MCF 10A (cell line): ENCODE data around the gene PTPN13. TPM values are rescaled to one million over a fixed set of nuclear protein-coding genes. Genes with fewer than 3 reads are reported as not detected.

Experiments
- BruUV-seq: library from RNA; stranded (reverse); fragments of 400-500 nt; replicated peaks from 2 replicates; lab custom pipeline; 2021; lab: Mats Ljungman, UMichigan
- CTCF ChIA-PET: fragments of 300-600 bp; sonication (Branson Sonifier 250); formaldehyde crosslinking; extraction: SDS; loops from one replicate; lab custom pipeline; 2021; ENCODE audit warnings: antibody characterized with exemption, inconsistent platforms; lab: Yijun Ruan, JAX
- POLR2A ChIA-PET: fragments of 300-600, 350-650 bp; sonication (Branson Sonifier 250); formaldehyde crosslinking; extraction: SDS; loops from one replicate; lab custom pipeline; 2020; ENCODE audit warnings: antibody characterized with exemption, inconsistent platforms; lab: Yijun Ruan, JAX
- DNase-seq: peaks from one replicate; pipeline ENCODE4 v3.0.0-alpha.2; 2018; ENCODE audit not compliant: unreplicated experiment
- H3K27ac Mint-ChIP-seq: one replicate; pipeline ENCODE4 v1.8.0; 2022; ENCODE audit warnings: mild to moderate bottlenecking, low read depth, mixed read lengths; ENCODE audit not compliant: unreplicated experiment
- H3K27me3 Mint-ChIP-seq: one replicate; pipeline ENCODE4 v1.8.0; 2022; ENCODE audit warnings: mixed read lengths; ENCODE audit not compliant: insufficient read depth, unreplicated experiment
- H3K36me3 Mint-ChIP-seq: one replicate; pipeline ENCODE4 v1.8.0; 2022; ENCODE audit warnings: mild to moderate bottlenecking, moderate library complexity, mixed read lengths; ENCODE audit not compliant: insufficient read depth, unreplicated experiment
- H3K4me1 Mint-ChIP-seq: one replicate; pipeline ENCODE4 v1.8.0; 2022; ENCODE audit warnings: mixed read lengths; ENCODE audit not compliant: insufficient read depth, unreplicated experiment
- H3K4me3 Mint-ChIP-seq: one replicate; pipeline ENCODE4 v1.8.0; 2022; ENCODE audit warnings: mild to moderate bottlenecking, moderate library complexity, mixed read lengths; ENCODE audit not compliant: unreplicated experiment
- H3K9me3 Mint-ChIP-seq: one replicate; pipeline ENCODE4 v1.8.0; 2022; ENCODE audit warnings: mixed read lengths; ENCODE audit not compliant: unreplicated experiment
- CTCF ChIP-seq: fragments of 200-600 bp; IDR thresholded peaks from one replicate; pipeline ENCODE4 v1.8.0; 2022; ENCODE audit warnings: antibody characterized with exemption, mild to moderate bottlenecking; ENCODE audit not compliant: unreplicated experiment
- intact Hi-C: fragments of 100-400 bp; cut with micrococcal nuclease; formaldehyde crosslinking; loops from 2 replicates; pipeline ENCODE4 v1.14.1; 2022
- total RNA-seq: library from RNA; stranded (reverse); gene quantifications from 2 replicates; pipeline ENCODE4 v1.2.3, GENCODE V29; 2022

Gene PTPN13
- total RNA-seq, 1 experiment from 2014 or later, result 28.3 TPM

DNA sequence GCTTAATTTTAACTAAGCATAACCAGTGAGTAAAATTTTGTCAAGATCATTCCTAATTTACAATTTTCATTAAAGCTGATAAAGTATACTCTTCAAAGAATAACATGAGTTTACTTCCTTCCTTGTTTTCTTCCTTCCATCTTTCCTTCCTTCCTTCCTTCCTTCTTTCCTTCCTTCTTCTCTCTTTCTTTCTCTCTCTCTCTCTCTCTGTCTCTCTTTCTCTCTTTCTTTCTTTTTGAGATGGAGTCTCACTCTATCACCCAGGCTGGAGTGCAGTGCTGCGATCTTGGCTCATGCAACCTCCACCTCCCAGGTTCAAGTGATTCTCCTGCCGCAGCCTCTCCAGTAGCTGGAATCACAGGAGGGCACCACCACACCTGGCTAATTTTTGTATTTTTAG, 42.7 kb upstream of the PTPN13 start:
- Mint-ChIP-seq H3K4me3 (no peak overlapping the region), H3K27me3 (no peaks in the 10 kb centered on the region), H3K36me3 (peaks cover 5% of the 10 kb centered on the region), H3K4me1 (peaks cover 21% of the 10 kb centered on the region), H3K27ac (no peak overlapping the region), H3K9me3 (no peaks in the 10 kb centered on the region)
- intact Hi-C loops, result no loop called here
- BruUV-seq, result no TSS peak
- no peak for DNase-seq
- CTCF ChIA-PET, result no interaction called here
- POLR2A ChIA-PET, result interaction anchor here (0.7 to 2.1 kb wide), 2 partner anchors 18 to 30 kb away, joined by 3 to 6 read pairs; no protein-coding TSS in a partner anchor
- no peak for TF ChIP-seq CTCF

DNA sequence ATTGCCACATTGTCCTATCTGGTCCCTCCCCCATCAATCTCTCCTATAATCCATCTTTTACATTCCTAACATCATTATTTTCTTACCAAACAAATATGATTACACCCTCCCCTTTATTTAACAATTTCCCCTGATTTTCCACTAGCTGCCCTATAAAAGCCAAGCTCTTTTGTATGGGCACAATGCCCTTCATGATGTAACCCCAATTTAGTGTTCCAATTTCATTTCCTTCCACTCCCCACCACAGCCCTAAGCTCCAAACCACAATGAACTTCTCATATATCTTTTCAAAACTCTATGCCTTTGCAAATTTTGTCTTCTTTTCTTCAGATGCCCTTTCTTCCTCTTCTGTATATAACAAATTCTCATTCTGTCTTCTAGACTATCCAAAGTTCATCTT, 39.5 kb upstream of the PTPN13 start:
- CTCF ChIA-PET, result interaction anchor here (0.5 to 0.6 kb wide), 2 partner anchors 58 to 100 kb away, joined by 3 read pairs; no protein-coding TSS in a partner anchor
- no TSS peak for BruUV-seq
- no peak overlapping the region for H3K27ac Mint-ChIP-seq
- no peaks in the 10 kb centered on the region for H3K9me3 Mint-ChIP-seq
- POLR2A ChIA-PET, result interaction anchor here (3.4 kb wide), 1 partner anchor 40 kb away, joined by 25 read pairs; the partner anchor contains the start of gene PTPN13
- H3K36me3 Mint-ChIP-seq, result peaks cover 5% of the 10 kb centered on the region
- H3K4me1 Mint-ChIP-seq, result peaks cover 27% of the 10 kb centered on the region
- no peak overlapping the region for H3K4me3 Mint-ChIP-seq
- TF ChIP-seq CTCF, result no peak
- H3K27me3 Mint-ChIP-seq, result no peaks in the 10 kb centered on the region
- intact Hi-C loops, result loop anchor here (5.0 kb wide), 1 partner anchor 38 kb away; the partner anchor contains the start of gene PTPN13
- DNase-seq, result no peak

DNA sequence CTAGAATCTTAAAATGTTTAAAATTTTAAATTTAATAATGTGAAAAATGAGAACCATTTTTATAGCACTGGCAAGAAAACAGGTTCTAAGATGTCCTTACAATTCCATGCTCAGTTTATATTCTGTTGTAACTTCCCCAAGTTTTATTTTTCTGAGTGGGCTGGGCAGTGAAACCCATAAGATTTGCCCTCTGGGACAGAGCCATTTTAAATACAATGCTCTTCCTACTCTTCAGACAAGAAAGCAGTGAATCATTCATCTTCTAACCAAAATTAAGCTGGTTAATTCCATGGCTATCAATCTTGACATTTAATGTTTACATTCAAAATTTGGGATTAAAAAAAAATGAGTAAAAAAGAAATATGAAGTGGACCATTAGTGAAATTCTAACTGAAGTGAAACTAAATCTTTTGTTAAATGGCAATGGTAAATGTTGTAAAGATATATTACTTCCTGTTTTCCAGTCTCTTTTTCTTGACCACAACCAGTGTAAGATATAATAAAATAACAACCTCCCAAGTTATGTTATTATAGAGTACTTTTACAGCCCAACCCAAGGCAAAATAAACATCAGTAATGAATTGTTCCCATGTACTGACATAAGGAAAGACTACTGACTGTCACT, 37.2 kb upstream of the PTPN13 start:
- DNase-seq, result peak; percentile 34
- TF ChIP-seq CTCF, result no peak
- H3K27ac Mint-ChIP-seq, result peak overlapping the region; percentile 97
- BruUV-seq, result TSS peak; percentile 56
- H3K36me3 Mint-ChIP-seq, result peaks cover 5% of the 10 kb centered on the region
- ChIA-PET CTCF (no interaction called here), POLR2A (interaction anchor here (0.7 to 3.4 kb wide), 2 partner anchors 38 to 56 kb away, joined by 3 to 25 read pairs; partner anchors contain the start of gene PTPN13)
- peak overlapping the region; percentile 8 for H3K4me3 Mint-ChIP-seq
- H3K4me1 Mint-ChIP-seq, result peaks cover 27% of the 10 kb centered on the region
- intact Hi-C loops, result loop anchor here (5.0 kb wide), 1 partner anchor 35 kb away; the partner anchor contains the start of gene PTPN13
- no peaks in the 10 kb centered on the region for H3K27me3 Mint-ChIP-seq
- H3K9me3 Mint-ChIP-seq, result no peaks in the 10 kb centered on the region

- Mint-ChIP-seq H3K4me3 (no peak overlapping the region), H3K9me3 (no peaks in the 10 kb centered on the region), H3K27me3 (no peaks in the 10 kb centered on the region), H3K4me1 (peaks cover 21% of the 10 kb centered on the region), H3K27ac (peak overlapping the region; percentile 97), H3K36me3 (peaks cover 5% of the 10 kb centered on the region)
- CTCF ChIA-PET, result no interaction called here
- POLR2A ChIA-PET, result interaction anchor here (3.4 kb wide), 1 partner anchor 37 kb away, joined by 25 read pairs; the partner anchor contains the start of gene PTPN13
- no peak for TF ChIP-seq CTCF
- intact Hi-C loops, result loop anchor here (5.0 kb wide), 1 partner anchor 35 kb away; the partner anchor contains the start of gene PTPN13
- DNase-seq, result peak; percentile 52
- BruUV-seq, result no TSS peak
Measured at GRCh38 chr4:86557526-86557925, 36.6 kb upstream of the PTPN13 start.
